HepG2 (cell line): ENCODE results near the gene HUNK. TPM values are rescaled to one million over a fixed set of nuclear protein-coding genes. Genes with fewer than 3 reads are reported as not detected.

ENCODE experiments used
- AFF4 ChIP-seq: sonication (generic); formaldehyde crosslinking; IDR thresholded peaks from 2 replicates; pipeline ENCODE4 v1.4.0; 2020; ENCODE audit warnings: missing genetic modification reagents
- ATAD3A ChIP-seq: sonication (generic); formaldehyde crosslinking; IDR thresholded peaks from 2 replicates; pipeline ENCODE4 v1.4.0; 2020; ENCODE audit warnings: missing genetic modification reagents
- ATM ChIP-seq: fragments of 450-650 bp; IDR thresholded peaks from 2 replicates; pipeline ENCODE4 v1.7.1; 2017; ENCODE audit warnings: mild to moderate bottlenecking, borderline replicate concordance
- FOSL1 ChIP-seq: sonication (generic); formaldehyde crosslinking; IDR thresholded peaks from 2 replicates; pipeline ENCODE4 v1.9.0; 2021; ENCODE audit warnings: missing genetic modification reagents, borderline replicate concordance
- KIAA2018 ChIP-seq: sonication (generic); formaldehyde crosslinking; IDR thresholded peaks from 2 replicates; pipeline ENCODE4 v1.5.0; 2020; ENCODE audit warnings: mild to moderate bottlenecking, missing genetic modification reagents, borderline replicate concordance
- ZHX2 ChIP-seq, 2 experiments: sonication (generic) in 1 of 2; formaldehyde crosslinking in 1 of 2; IDR thresholded peaks; 2 replicates each; pipeline versions ENCODE4 v1.6.1 to v1.9.0; 2014 to 2022; ENCODE audit warnings: antibody characterized with exemption in 1 of 2, borderline replicate concordance in 1 of 2, inconsistent platforms in 1 of 2, low read depth in 1 of 2, missing genetic modification reagents in 1 of 2
- ZNF264 ChIP-seq: sonication (generic); formaldehyde crosslinking; IDR thresholded peaks from 2 replicates; pipeline ENCODE4 v1.4.0; 2020; ENCODE audit warnings: missing genetic modification reagents
- ZNF446 ChIP-seq: sonication (generic); formaldehyde crosslinking; IDR thresholded peaks from 2 replicates; pipeline ENCODE4 v1.5.0; 2020; ENCODE audit warnings: mild to moderate bottlenecking, missing genetic modification reagents
- ZNF564 ChIP-seq: sonication (generic); formaldehyde crosslinking; IDR thresholded peaks from 2 replicates; pipeline ENCODE4 v1.8.1; 2023; ENCODE audit warnings: mild to moderate bottlenecking, missing genetic modification reagents
- polyA plus RNA-seq, 8 experiments: library from polyadenylated mRNA; depleted of rRNA in 3 of 8; stranded (reverse) in 7 of 8; unstranded in 1 of 8; fragments of >200 nt; fragmentation: Illumina TruSeq in 4 of 8; extraction: Trizol in 4 of 8; gene quantifications; 2 replicates each; pipeline versions ENCODE4 v1.2.1 to v1.2.3, GENCODE V29; 2011 to 2016; ENCODE audit warnings: low read depth in 4 of 8, missing spikeins in 1 of 8, mixed read lengths in 1 of 8; ENCODE audit not compliant: insufficient read depth in 1 of 8
- total RNA-seq, 5 experiments: library from RNA; depleted of rRNA; stranded (reverse); fragments of >200 nt; fragmentation: Illumina TruSeq; extraction: Trizol; gene quantifications; 2 replicates each; pipeline ENCODE4 v1.2.3, GENCODE V29; 2016; ENCODE audit warnings: low read depth in 1 of 5

HUNK gene
- total and polyA plus RNA-seq, 2 of the 13 experiments (the other 11 are each of a cell fraction or from before 2014, with no cell fraction given): 1.8 to 1.9 TPM

- TF ChIP-seq AFF4: 0 out of 2 replicates have a peak, but pooled peaks have one; percentile 35
- TF ChIP-seq KIAA2018 (CRISPR knock-in tag): 0 out of 2 replicates have a peak, but pooled peaks have one; percentile 54
- no peak for TF ChIP-seq ATAD3A
- peak; percentile 26; the same call in 1 of the 2 replicates for TF ChIP-seq ZNF264 (CRISPR knock-in tag)
- TF ChIP-seq ZHX2 (IDR thresholded peaks at IDR 0.05; ENCODE audit: low read depth): no peak
- TF ChIP-seq ZHX2 (CRISPR knock-in tag; IDR thresholded peaks at IDR 0.05; ENCODE audit: borderline replicate concordance): no peak
- no peak for TF ChIP-seq ATM
- TF ChIP-seq FOSL1 (CRISPR knock-in tag): no peak
- TF ChIP-seq ZNF564 (CRISPR knock-in tag): no peak
- no peak for TF ChIP-seq ZNF446 (CRISPR knock-in tag)
Observed at GRCh38 chr21:31900121-31900895, 27.5 kb downstream of the HUNK start (continued).
